Measurements from ENCODE around the gene RAB28. TPM values are rescaled to one million over a fixed set of nuclear protein-coding genes. Genes with fewer than 3 reads are reported as not detected.

The RAB28 gene
- total RNA-seq, 1 experiment from 2014 or later, result 19.8 TPM

GRCh38 chr4:13368217-13368616, 115.9 kb downstream of the RAB28 start:
- no peak for DNase-seq
- no peak overlapping the region for H4K8ac ChIP-seq (replicated peaks; ENCODE audit: insufficient read length, low read depth, low read length)
- no peak overlapping the region for H2BK5ac ChIP-seq (ENCODE audit: insufficient read length, low read length)
- H3K27ac ChIP-seq (ENCODE audit: insufficient read length, low read depth, low read length), result no peak overlapping the region
- no peak overlapping the region for H4K91ac ChIP-seq (ENCODE audit: insufficient read length, low read depth, low read length)
- no peak overlapping the region for H3K18ac ChIP-seq (ENCODE audit: insufficient read length, low read depth, low read length)
- Mint-ChIP-seq H3K27me3 (ENCODE audit: low read depth) (no peaks in the 10 kb centered on the region), H3K27ac (no peak overlapping the region), H3K4me1 (no peaks in the 10 kb centered on the region), H3K4me3 (no peak overlapping the region), H3K9me3 (no peaks in the 10 kb centered on the region), H3K36me3 (ENCODE audit: insufficient read depth in 1 of 3, low read depth in 3 of 3) (peaks cover 0 to 3% (median 0%) of the 10 kb centered on the region in 3 experiments; a peak in 3 of 7 replicates)
- H3K4me2 ChIP-seq (ENCODE audit: insufficient read depth, insufficient read length, low read length), result no peak overlapping the region
- no peaks in the 10 kb centered on the region for H3K27me3 ChIP-seq (ENCODE audit: insufficient read depth, low read length)
- H3K79me1 ChIP-seq (ENCODE audit: insufficient read depth, low read depth, low read length, poor library complexity, severe bottlenecking), result no peaks in the 10 kb centered on the region
- H2BK15ac ChIP-seq (ENCODE audit: low read depth, low read length), result no peak overlapping the region
- H3K14ac ChIP-seq (ENCODE audit: insufficient read depth, low read length), result no peak overlapping the region
- no peak overlapping the region for H2BK20ac ChIP-seq (ENCODE audit: low read depth, low read length, poor library complexity, severe bottlenecking)
- H2AK5ac ChIP-seq (ENCODE audit: insufficient read length, low read length), result no peak overlapping the region
- no peaks in the 10 kb centered on the region for H3K9me3 ChIP-seq (ENCODE audit: control insufficient read depth, low read depth, low read length)
- H3K56ac ChIP-seq (ENCODE audit: insufficient read length, low read depth, low read length), result no peak overlapping the region
- no peak overlapping the region for H2AFZ ChIP-seq (ENCODE audit: low read length)
- no peak overlapping the region for H3K23ac ChIP-seq (ENCODE audit: insufficient read length, low read depth, low read length)
- no peak overlapping the region for H3K4ac ChIP-seq (ENCODE audit: low read depth, low read length)
- H3K23me2 ChIP-seq (ENCODE audit: insufficient read length, low read depth, low read length, poor library complexity, severe bottlenecking), result no peaks in the 10 kb centered on the region
- H4K20me1 ChIP-seq (ENCODE audit: control insufficient read depth, insufficient read depth, insufficient read length), result no peaks in the 10 kb centered on the region
- no peak overlapping the region for H3K9ac ChIP-seq (ENCODE audit: extremely low read depth, insufficient read length, low read length)
- no peak overlapping the region for H2BK120ac ChIP-seq (ENCODE audit: low read depth, low read length, poor library complexity, severe bottlenecking)
- H3T11ph ChIP-seq (ENCODE audit: low read length), result no peak overlapping the region
- H3K4me1 ChIP-seq (ENCODE audit: insufficient read depth, low read length), result no peaks in the 10 kb centered on the region
- no peak for TF ChIP-seq CTCF (conservative IDR thresholded peaks at IDR 0.05)
- no CpG with 5 or more reads among the region's 2 CpGs for WGBS (ENCODE audit: extremely low coverage, insufficient read length, low lambda C conversion rate)
- no peak overlapping the region for H4K5ac ChIP-seq (ENCODE audit: insufficient read length, low read depth, low read length)
- H2BK12ac ChIP-seq (ENCODE audit: insufficient read length, low read depth, low read length), result no peak overlapping the region
- H3K79me2 ChIP-seq (ENCODE audit: insufficient read depth, low read length), result no peaks in the 10 kb centered on the region
